HG03159 (cell line): Measurements from ENCODE around the gene THAP8.
A peak's percentile ranks its signal among the peaks of the same experiment; 100 is the strongest.

Experiments used
- ATAC-seq: cut with Tn5 transposase; IDR thresholded peaks from one replicate; pipeline ENCODE4 v1.9.1; 2021; ENCODE audit warnings: mild to moderate bottlenecking, moderate library complexity; ENCODE audit not compliant: unreplicated experiment

Gene THAP8

GRCh38 chr19:36054119-36054732 is at the start of gene THAP8:
Gene THAP8, minus strand, starts transcription at chr19:36054285. Its CDS starts 68 bp downstream, at chr19:36054217.
- peak; percentile 81 for ATAC-seq

GRCh38 chr19:36103040-36103626 is 49.0 kb upstream of the THAP8 start:
- no peak for ATAC-seq

GRCh38 chr19:36101550-36102327 is 47.7 kb upstream of the THAP8 start:
- ATAC-seq: no peak

GRCh38 chr19:36100476-36100875 is 46.4 kb upstream of the THAP8 start:
- ATAC-seq: no peak

- ATAC-seq: no peak
Observed at GRCh38 chr19:36099166-36099785, 45.2 kb upstream of the THAP8 start.

- ATAC-seq: no peak
Observed at GRCh38 chr19:36097036-36097435, 43.0 kb upstream of the THAP8 start.

GRCh38 chr19:36093687-36094086 is 39.6 kb upstream of the THAP8 start:
- no peak for ATAC-seq

GRCh38 chr19:36093146-36093662 is 39.1 kb upstream of the THAP8 start:
- ATAC-seq: no peak

- ATAC-seq: no peak
Observed at GRCh38 chr19:36092566-36092965, 38.5 kb upstream of the THAP8 start.

- no peak for ATAC-seq
Observed at GRCh38 chr19:36090910-36091695, 37.0 kb upstream of the THAP8 start.

GRCh38 chr19:36089847-36090246 is 35.8 kb upstream of the THAP8 start:
- ATAC-seq: no peak

GRCh38 chr19:36086326-36086725 is 32.2 kb upstream of the THAP8 start:
- ATAC-seq: no peak

- no peak for ATAC-seq
Observed at GRCh38 chr19:36084231-36085009, 30.3 kb upstream of the THAP8 start.

GRCh38 chr19:36082916-36083315 is 28.8 kb upstream of the THAP8 start:
- ATAC-seq: no peak

GRCh38 chr19:36081894-36082293 is 27.8 kb upstream of the THAP8 start:
- no peak for ATAC-seq

- ATAC-seq: no peak
Observed at GRCh38 chr19:36081385-36081784, 27.3 kb upstream of the THAP8 start.

GRCh38 chr19:36079389-36079945 is 25.4 kb upstream of the THAP8 start:
- no peak for ATAC-seq

GRCh38 chr19:36073121-36073876 is 19.2 kb upstream of the THAP8 start:
- ATAC-seq: no peak

- ATAC-seq: no peak
Observed at GRCh38 chr19:36072081-36072480, 18.0 kb upstream of the THAP8 start.
